Hematopoietic multipotent progenitor cell treated with erythropoietin and hydrocortisone succinate and interleukin-3 and kit ligand, for 17 days (in vitro differentiated cells): ENCODE data around the gene RAB40AL.

Experiments used
- DNase-seq: peaks from one replicate; pipeline ENCODE4 v3.0.0-alpha.2; 2015; ENCODE audit warnings: low spot score

RAB40AL gene

DNA sequence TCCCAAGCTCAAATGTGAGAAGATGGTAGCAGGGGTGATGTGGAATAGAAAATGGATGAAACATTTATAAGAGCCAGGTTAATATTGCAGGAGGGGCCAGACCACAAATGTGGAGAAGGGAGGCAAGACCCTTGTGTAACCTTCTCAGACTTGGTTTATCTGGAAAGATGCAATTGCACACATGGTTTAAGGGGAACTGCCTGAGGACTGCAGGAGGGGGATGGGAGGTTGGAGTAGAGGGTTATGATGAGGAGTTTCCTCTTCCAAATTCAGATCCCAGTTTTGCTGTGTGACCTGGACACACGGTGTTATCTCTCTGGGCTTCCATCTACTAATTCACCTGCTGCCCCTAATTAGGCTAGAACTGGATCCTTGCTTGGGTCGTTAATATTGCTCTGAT lies 46.1 kb downstream of the RAB40AL start:
- DNase-seq: no peak

DNA sequence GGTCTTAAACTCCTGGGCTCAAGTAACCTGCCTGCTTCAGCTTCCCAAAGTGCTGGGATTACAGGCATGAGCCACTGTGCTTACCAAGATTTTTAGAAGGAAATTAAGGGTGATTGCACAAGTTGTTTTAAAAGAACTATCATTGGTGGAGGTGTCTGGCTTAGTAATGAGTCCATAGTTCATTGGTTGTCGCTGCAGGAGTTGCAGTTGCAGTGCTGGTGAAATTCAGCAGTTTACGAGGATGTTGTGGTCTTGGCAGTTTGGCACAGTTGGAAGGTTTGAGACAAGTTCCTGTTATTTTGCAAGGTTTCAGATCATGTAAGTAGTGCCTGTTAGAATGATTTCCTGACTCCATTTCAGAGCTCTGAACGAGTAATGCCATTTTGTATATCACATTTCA lies 48.1 kb downstream of the RAB40AL start:
- no peak for DNase-seq
